Measurements from ENCODE around the gene VASH2. TPM values are rescaled to one million over a fixed set of nuclear protein-coding genes. Genes with fewer than 3 reads are reported as not detected.
"Not testable (repeated sequence)": the region's sequence is repeated elsewhere in the genome, so short reads cannot be mapped to it uniquely, and the experiment has no call there.

The VASH2 gene
- polyA plus RNA-seq, 4 donors: 22.9 to 26.7 (median 25.1) TPM

DNA sequence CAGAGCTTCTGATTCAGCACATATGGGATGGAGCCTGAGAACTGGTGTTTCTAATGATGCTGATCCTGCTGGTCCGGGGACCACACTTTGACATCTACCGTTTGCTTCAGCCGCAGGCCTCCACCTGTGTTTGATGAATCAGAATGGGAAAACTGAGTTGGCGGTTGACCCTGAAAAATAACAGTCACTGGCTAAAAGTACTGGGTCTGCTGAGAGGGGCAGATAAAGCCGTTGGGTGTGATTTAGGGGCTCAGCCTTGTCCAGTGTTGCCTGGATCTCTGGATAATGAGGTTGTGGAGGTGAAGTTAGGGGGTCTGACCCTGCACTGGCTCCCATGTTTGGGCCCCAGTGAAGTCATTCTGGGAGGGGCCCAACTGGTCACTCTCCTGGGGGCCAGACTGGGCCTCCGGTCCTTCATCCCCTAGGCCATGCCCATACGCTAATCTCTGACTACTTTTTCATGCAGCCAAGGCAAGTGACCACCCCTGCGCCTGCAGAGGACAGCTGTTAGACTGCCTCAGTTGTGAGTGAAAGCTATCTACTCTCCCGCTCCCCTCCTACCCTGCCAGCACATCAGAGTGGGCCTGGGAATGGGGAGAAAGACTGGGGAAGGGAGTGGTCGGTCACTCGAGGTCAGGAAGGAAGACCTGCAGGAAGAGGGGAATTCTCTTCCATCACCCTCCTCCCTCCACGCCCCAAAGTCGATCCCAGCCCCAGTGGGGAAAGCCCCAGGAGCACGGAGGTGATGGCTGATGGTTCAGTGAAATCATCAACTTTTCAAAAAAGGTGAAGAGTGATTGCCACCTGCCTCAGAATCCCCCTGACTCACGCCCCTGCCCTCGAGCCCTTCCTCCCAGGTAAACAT, 27.7 kb downstream of the VASH2 start:
- DNase-seq (ENCODE audit: low read depth in 4 of 4, low spot score in 2 of 4): no peak

GRCh38 chr1:212979340-212980122, 29.2 kb downstream of the VASH2 start:
- no peak for DNase-seq (ENCODE audit: low read depth in 4 of 4, low spot score in 2 of 4)

DNA sequence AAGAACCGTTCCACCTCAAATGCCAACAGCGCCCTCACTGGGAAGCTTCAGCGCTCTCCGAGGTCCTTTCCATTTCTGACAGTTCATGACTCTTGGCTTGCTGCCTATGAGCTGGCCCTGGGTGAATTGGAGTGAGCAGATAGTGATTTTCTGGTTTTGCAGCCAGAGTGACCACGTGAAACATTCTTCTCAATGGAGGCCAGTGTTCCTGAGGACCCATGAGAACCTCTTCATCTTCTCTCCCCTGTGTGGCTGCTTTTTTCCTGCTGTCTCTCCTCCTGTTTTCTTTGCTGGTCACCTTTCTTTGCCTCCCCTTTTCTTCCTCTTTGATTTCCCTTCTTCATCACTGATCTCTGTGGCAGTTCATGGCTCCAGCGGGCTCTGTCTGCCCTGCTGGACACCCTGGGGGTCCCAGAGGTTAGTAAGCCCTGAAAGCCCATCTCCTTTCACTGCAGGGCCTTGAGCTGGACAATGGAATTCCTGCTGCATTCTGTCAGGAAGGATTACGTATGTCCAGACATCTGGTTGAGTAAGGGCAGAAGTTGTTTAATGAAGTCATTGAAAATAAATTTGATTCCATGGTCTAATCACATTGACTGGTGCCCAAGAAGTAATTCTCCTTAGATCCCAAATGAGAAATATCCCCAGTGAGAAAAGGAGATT, 29.9 kb downstream of the VASH2 start:
- no peak for DNase-seq (ENCODE audit: low read depth in 4 of 4, low spot score in 2 of 4)

DNA sequence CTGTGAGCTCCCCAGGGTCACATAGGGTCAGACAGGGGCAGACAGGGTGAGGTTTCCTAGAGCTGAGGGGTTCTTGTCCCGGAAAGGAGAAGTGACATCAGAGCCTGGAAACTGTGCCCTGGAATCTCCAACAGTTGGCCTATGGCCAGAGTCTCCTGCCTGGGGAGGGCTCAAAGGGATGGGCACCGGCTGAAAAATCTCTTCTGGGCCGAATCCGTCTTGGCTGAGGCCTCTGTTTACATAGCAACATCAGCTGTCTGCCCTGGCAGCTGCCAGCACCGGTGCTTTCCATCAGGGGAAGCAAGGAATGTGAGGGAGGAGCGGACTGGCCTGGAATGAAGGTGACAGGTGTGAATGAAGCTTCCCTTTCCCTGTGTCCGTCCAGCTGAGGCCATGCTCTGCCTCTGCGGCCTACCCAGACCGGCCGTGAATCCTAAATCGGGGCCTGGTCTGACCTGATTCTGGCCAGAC, 30.7 kb downstream of the VASH2 start:
- DNase-seq (ENCODE audit: low read depth in 4 of 4, low spot score in 2 of 4): no peak

- DNase-seq (ENCODE audit: low read depth in 4 of 4, low spot score in 2 of 4): no peak
Observed at GRCh38 chr1:212981571-212982328, 31.4 kb downstream of the VASH2 start.

- no peak for DNase-seq (ENCODE audit: low read depth in 4 of 4, low spot score in 2 of 4)
Observed at GRCh38 chr1:212982430-212983152, 32.2 kb downstream of the VASH2 start.

GRCh38 chr1:212983482-212983881, 33.1 kb downstream of the VASH2 start:
- no peak for DNase-seq (ENCODE audit: low read depth in 4 of 4, low spot score in 2 of 4)

- no peak for DNase-seq (ENCODE audit: low read depth in 4 of 4, low spot score in 2 of 4)
Observed at GRCh38 chr1:212984522-212985291, 34.4 kb downstream of the VASH2 start.

GRCh38 chr1:212986551-212986950, 36.2 kb downstream of the VASH2 start:
- DNase-seq (ENCODE audit: low read depth in 4 of 4, low spot score in 2 of 4): no peak

GRCh38 chr1:212987702-212988322, 37.5 kb downstream of the VASH2 start:
- no peak for DNase-seq (ENCODE audit: low read depth in 4 of 4, low spot score in 2 of 4)

DNA sequence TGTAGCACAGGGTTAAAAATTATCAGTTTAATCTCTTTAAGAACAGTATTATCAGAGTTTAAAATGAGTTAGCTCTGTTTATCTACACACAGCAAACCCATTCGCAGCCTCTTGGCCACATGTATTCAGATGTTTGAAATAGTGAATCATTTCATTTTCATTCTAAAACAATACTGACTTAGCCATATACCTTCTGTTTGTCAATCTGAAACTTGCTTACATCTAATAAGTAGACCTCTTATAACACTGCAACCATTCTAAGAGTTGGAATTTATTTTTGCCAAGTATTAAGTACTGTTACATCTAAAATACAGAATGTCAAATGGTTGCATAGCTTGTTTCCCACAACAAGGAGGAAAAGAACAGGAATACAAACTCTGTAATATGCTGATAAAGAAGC, 39.9 kb downstream of the VASH2 start:
- no peak for DNase-seq (ENCODE audit: low read depth in 4 of 4, low spot score in 2 of 4)

GRCh38 chr1:212993960-212994359, 43.6 kb downstream of the VASH2 start:
- DNase-seq (ENCODE audit: low read depth in 4 of 4, low spot score in 2 of 4): not testable (repeated sequence)

GRCh38 chr1:212994926-212995325, 44.6 kb downstream of the VASH2 start:
- no peak for DNase-seq (ENCODE audit: low read depth in 4 of 4, low spot score in 2 of 4)

DNA sequence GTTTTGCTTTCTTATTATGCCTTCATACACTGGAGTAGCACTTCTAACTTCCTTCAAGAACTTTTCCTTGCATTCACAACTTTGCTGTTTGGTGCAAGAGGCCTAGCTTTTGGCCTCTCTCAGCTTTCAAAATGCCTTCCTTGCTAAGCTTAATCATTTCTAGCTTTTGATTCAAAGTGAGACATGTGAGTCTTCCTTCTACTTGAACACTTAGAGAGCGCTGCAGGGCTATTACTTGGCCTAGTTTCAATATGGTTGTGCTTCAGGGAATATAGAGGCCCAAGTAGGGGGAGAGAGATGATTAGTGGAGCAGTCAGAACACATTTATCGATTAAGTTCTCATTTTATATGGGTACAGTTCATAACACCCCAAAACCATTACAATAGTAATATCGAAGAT, 52.9 kb downstream of the VASH2 start:
- DNase-seq (ENCODE audit: low read depth in 4 of 4, low spot score in 2 of 4): no peak

- no peak for DNase-seq (ENCODE audit: low read depth in 4 of 4, low spot score in 2 of 4)
Observed at GRCh38 chr1:213008564-213008963, 58.2 kb downstream of the VASH2 start.

DNA sequence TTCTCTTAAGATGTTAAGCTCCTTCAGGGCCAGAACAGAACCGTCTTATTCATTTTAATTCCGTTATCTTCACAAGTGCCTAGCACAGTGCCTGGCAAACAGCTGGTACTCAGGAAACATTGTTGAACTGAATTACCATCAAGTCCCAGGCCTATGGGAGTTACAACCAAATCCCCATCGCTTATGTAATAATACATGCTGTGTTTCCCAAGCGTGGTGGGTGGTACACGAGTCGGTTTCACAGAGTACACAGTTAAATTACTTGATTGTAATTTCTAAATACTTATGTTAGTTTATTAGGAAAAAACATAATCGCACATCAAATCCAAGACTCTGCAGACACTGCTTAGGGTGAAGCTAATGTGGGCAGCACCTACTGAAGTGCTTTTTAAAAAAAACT, 64.3 kb downstream of the VASH2 start:
- DNase-seq (ENCODE audit: low read depth in 4 of 4, low spot score in 2 of 4): peak in 2 of 4 donors; percentile 4 to 11

DNA sequence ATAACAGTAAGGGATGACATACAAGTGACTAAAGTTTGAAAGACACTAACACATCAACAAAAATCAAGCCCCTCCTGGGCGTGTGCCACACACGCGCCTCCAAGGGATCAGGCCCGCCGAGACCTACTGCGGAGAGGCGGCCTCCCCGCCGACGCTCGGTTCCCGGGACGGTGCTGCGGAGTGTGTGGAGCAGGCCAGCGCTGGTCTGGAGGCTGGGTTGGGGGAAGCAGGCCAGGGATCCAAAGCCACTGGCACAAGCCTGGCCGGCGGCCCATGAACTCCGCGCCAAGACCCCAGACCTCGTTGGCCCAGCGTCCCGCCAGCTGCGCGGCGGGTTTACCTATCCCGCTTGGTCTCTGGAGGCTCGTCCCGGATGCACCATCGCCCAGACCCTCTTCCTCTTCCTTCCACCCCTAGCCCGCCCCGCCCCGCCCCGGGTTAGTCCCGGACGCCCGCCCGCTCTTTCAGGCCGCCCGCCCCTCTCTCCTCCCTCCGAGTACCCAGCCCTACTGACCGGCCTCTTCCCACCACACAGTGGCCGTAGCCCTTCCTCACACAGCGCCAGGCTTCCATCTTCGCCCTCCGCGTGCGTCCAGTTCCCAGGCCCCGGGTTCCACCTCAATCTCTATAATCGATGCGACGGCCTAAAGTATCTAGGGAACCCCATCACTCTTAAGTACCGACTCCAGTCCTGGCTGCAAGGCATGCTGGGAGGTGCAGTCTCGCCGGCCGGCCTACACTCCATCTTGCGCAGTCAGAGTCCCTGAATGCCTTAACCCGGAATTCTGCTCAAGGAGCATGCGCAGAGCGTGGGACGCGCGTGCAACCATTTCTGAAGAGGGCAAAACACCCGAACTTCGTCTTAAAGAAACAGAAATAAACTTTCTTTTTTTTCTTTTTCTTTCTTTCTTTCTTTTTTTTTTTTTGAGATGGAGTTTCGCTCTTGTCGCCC, 65.0 kb downstream of the VASH2 start, which contains the start of gene ANGEL2:
ANGEL2 (minus strand) TSS at position 769 of the 952 bp plus-strand sequence; CDS start at position 573, 196 bp downstream.
- DNase-seq (ENCODE audit: low read depth in 4 of 4, low spot score in 2 of 4): peak; percentile 95 to 98 (median 96)
